Chondrocyte (in vitro differentiated cells): Measurements from ENCODE around the gene CCL28. TPM values are rescaled to one million over a fixed set of nuclear protein-coding genes. Genes with fewer than 3 reads are reported as not detected.
"Not testable (repeated sequence)": the region's sequence is repeated elsewhere in the genome, so short reads cannot be mapped to it uniquely, and the experiment has no call there.

Source experiments
- DNase-seq: peaks from one replicate; pipeline ENCODE4 v3.0.0; 2021; ENCODE audit warnings: mixed read lengths, low spot score
- H3K27ac Mint-ChIP-seq: one replicate; pipeline ENCODE4 v1.8.0; 2021; ENCODE audit warnings: mild to moderate bottlenecking, moderate library complexity, mixed read lengths; ENCODE audit not compliant: unreplicated experiment
- H3K27me3 Mint-ChIP-seq: 2 replicates; pipeline ENCODE4 v1.8.0; 2021; ENCODE audit warnings: low read depth, mixed read lengths
- H3K36me3 Mint-ChIP-seq: 2 replicates; pipeline ENCODE4 v1.8.0; 2021; ENCODE audit warnings: low read depth, mixed read lengths
- H3K4me1 Mint-ChIP-seq: 2 replicates; pipeline ENCODE4 v1.8.0; 2021; ENCODE audit warnings: low read depth, mild to moderate bottlenecking, mixed read lengths
- H3K4me3 Mint-ChIP-seq: one replicate; pipeline ENCODE4 v1.8.0; 2021; ENCODE audit warnings: mild to moderate bottlenecking, moderate library complexity, mixed read lengths; ENCODE audit not compliant: unreplicated experiment
- H3K9me3 Mint-ChIP-seq: 2 replicates; pipeline ENCODE4 v1.8.0; 2021; ENCODE audit warnings: low read depth, mixed read lengths
- total RNA-seq: library from RNA; stranded (reverse); gene quantifications from 3 replicates; pipeline ENCODE4 v1.2.1, GENCODE V29; 2021
- TF ChIP-seq, protein P1 (sequence below): fragments of 200-600 bp; sonication (generic); IDR thresholded peaks from 2 replicates; pipeline ENCODE4 v1.5.0; 2021; ENCODE audit warnings: antibody characterized with exemption, mild to moderate bottlenecking, moderate library complexity

Gene CCL28
- total RNA-seq, 1 donor from 2014 or later, result 0.10 TPM

DNA sequence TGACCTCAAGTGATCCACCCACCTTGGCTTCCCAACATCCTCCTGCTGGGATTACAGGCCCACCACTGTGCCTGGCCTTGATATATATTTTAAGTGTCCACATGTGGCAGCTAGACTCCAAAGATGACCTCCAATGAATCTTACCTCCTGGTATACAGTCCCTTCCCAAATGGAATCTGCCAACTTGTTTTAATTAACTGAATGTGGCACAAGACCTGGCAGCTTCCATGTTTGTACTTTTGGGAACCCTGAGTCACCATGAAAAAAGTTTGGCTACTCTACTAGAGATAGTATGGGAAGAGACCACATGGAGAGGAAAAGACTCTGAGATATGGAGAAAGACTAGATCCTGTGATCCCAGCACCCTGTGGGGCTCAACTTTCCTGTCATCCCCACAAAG, 42.5 kb downstream of the CCL28 start:
- no peak for DNase-seq
- peaks cover 2% of the 10 kb centered on the region for H3K9me3 Mint-ChIP-seq
- H3K4me1 Mint-ChIP-seq, result no peaks in the 10 kb centered on the region
- no peak overlapping the region for H3K4me3 Mint-ChIP-seq
- H3K27ac Mint-ChIP-seq, result no peak overlapping the region
- TF ChIP-seq, protein P1, sequence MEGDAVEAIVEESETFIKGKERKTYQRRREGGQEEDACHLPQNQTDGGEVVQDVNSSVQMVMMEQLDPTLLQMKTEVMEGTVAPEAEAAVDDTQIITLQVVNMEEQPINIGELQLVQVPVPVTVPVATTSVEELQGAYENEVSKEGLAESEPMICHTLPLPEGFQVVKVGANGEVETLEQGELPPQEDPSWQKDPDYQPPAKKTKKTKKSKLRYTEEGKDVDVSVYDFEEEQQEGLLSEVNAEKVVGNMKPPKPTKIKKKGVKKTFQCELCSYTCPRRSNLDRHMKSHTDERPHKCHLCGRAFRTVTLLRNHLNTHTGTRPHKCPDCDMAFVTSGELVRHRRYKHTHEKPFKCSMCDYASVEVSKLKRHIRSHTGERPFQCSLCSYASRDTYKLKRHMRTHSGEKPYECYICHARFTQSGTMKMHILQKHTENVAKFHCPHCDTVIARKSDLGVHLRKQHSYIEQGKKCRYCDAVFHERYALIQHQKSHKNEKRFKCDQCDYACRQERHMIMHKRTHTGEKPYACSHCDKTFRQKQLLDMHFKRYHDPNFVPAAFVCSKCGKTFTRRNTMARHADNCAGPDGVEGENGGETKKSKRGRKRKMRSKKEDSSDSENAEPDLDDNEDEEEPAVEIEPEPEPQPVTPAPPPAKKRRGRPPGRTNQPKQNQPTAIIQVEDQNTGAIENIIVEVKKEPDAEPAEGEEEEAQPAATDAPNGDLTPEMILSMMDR, result no peak
- H3K27me3 Mint-ChIP-seq, result peaks cover 11% of the 10 kb centered on the region
- H3K36me3 Mint-ChIP-seq, result no peaks in the 10 kb centered on the region

DNA sequence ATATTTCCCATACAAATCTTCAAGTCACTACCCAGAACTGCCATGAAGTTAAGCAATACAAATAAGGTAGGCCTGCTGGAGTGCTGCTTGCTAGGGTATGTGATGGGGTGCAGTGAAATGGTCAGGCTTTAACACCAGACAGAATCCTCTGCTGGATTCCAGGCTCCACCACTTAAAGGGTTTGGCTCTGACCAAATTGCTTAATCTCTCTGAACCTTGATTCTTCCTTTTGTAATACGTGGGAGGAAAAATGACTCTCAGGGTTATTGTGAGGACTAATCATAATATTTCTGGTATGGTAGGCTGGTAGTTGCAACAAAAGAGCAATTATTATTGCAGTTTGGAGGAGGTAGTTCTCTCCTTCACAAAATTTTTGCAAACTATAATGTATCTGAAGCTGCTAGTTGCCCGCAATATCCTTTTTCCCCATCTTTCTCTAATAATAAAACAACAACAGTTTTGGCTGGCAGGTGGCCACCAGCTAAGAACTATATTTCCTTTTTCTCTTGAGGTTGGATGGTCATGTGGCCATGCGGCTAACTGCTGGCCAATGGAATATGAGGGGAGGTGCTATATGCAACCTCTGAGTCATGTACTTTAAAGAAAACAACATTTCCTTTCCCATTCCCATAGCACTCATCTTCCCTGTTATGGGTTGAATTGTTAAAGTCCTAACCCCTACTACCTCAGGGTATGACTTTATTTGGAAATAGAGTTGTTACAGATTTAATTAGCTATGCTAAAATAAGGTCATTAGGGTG, 44.1 kb downstream of the CCL28 start:
- Mint-ChIP-seq H3K27me3 (peaks cover 11% of the 10 kb centered on the region), H3K9me3 (peaks cover 2% of the 10 kb centered on the region), H3K36me3 (no peaks in the 10 kb centered on the region), H3K4me1 (no peaks in the 10 kb centered on the region), H3K4me3 (no peak overlapping the region), H3K27ac (no peak overlapping the region)
- DNase-seq, result no peak
- TF ChIP-seq, protein P1, result no peak

DNA sequence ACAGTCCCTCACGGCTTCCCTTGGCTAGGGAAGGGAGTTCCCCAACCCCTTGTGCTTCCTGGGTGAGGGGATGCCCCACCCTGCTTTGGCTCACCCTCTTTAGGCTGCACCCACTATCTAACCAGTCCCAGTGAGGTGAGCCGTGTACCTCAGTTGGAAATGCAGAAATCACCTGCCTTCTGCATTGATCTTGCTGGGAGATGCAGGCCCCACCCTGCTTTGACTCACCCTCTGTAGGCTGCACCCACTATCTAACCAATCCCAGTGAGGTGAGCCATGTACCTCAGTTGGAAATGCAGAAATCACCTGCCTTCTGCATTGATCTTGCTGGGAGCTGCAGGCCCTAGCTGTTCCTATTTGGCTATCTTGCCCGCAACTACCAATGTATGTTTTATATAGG, 44.7 kb downstream of the CCL28 start:
- peaks cover 11% of the 10 kb centered on the region for H3K27me3 Mint-ChIP-seq
- no peak for DNase-seq

DNA sequence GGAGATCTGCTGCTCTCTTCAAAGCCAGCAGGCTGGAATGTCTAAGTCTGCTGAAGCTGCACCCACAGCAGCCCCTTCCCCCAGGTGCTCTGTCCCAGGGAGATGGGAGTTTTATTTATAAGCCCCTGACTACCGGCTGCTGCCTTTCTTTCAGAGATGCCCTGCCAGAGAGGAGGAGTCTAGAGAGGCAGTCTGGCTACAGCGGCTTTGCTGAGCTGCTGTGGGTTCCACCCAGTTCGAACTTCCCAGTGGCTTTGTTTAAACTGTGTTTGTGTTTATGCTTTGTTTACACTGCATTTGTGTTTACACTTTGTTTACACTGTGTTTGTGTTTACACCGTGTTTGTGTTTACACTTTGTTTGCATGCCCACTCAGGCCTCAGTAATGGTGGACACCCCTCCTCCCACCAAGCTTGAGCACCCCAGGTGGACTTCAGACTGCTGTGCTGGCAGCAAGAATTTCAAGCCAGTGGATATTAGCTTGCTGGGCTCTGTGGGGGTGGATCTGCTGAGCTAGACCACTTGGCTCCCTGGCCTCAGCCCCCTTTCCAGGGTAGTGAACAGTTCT, 45.4 kb downstream of the CCL28 start:
- H3K36me3 Mint-ChIP-seq, DNase-seq, H3K4me1 Mint-ChIP-seq, H3K27ac Mint-ChIP-seq, H3K4me3 Mint-ChIP-seq, H3K9me3 Mint-ChIP-seq: not testable (repeated sequence)
- peaks cover 11% of the 10 kb centered on the region for H3K27me3 Mint-ChIP-seq

More for the DNA sequence above, 44.7 kb downstream of the CCL28 start:
- H3K9me3 Mint-ChIP-seq, result peaks cover 2% of the 10 kb centered on the region
- H3K4me3 Mint-ChIP-seq, result no peak overlapping the region
- no peak overlapping the region for H3K27ac Mint-ChIP-seq
- TF ChIP-seq, protein P1, result no peak
- no peaks in the 10 kb centered on the region for H3K36me3 Mint-ChIP-seq
- no peaks in the 10 kb centered on the region for H3K4me1 Mint-ChIP-seq

DNA sequence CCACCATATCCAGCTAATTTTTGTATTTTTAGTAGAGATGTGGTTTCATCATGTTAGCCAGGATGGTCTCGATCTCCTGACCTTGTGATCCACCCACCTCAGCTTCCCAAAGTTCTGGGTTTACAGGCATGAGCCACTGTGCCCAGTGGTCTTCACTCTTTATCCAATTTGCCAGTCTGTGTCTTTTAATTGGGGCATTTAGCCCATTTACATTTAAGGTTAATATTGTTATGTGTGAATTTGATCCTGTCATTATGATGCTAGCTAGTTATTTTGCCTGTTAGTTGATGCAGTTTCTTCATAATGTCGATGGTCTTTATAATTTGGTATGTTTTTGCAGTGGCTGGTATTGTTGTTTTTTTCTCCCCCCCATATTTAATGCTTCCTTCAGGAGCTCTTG, 47.0 kb downstream of the CCL28 start:
- peaks cover 18% of the 10 kb centered on the region for H3K9me3 Mint-ChIP-seq
- DNase-seq, H3K4me1 Mint-ChIP-seq, H3K27ac Mint-ChIP-seq, H3K4me3 Mint-ChIP-seq, H3K36me3 Mint-ChIP-seq: not testable (repeated sequence)
- H3K27me3 Mint-ChIP-seq, result peaks cover 16% of the 10 kb centered on the region

DNA sequence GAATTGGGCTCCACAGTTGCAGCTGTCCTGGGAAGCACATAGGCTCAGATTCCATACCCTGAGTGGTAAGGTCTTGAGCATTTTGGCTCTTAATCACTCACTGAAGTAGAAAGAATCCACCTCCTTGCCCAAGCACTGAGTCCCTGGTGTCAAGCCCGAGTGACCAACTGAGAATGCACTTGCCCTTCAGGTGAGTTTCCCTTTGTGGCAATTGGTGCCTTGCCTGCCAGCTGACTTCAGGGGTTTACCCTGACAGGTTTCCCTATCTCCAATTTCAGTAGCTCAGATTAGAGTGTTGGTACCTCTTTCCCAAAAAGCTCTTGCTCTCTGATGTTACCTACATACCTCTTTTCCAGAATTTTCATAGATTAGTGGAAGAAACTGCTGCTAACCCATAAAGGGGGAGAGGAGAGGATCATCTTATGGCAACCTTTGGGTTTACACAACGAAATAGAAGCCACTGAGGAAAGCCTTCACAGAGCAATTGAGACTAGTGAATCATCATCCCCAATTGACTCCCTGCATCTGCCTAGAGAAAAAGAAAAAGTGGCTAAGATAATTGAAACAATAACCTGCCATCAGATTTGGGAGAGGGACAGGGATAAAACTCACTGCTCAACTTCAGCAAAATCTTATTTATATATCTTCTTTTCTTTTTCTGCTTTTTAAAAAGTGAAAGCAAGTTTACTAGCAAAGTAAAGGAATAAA, 48.6 kb downstream of the CCL28 start:
- Mint-ChIP-seq H3K4me3 (no peak overlapping the region), H3K27ac (no peak overlapping the region), H3K36me3 (peaks cover 2% of the 10 kb centered on the region), H3K27me3 (peaks cover 16% of the 10 kb centered on the region), H3K9me3 (peaks cover 29% of the 10 kb centered on the region), H3K4me1 (no peaks in the 10 kb centered on the region)
- no peak for DNase-seq
- TF ChIP-seq, protein P1, result no peak
